ENCODE data around the gene TAF8. TPM values are rescaled to one million over a fixed set of nuclear protein-coding genes. Genes with fewer than 3 reads are reported as not detected.
"Not testable (repeated sequence)": the region's sequence is repeated elsewhere in the genome, so short reads cannot be mapped to it uniquely, and the experiment has no call there.

Gene TAF8
- polyA plus RNA-seq, 1 experiment = 13.9 TPM

DNA sequence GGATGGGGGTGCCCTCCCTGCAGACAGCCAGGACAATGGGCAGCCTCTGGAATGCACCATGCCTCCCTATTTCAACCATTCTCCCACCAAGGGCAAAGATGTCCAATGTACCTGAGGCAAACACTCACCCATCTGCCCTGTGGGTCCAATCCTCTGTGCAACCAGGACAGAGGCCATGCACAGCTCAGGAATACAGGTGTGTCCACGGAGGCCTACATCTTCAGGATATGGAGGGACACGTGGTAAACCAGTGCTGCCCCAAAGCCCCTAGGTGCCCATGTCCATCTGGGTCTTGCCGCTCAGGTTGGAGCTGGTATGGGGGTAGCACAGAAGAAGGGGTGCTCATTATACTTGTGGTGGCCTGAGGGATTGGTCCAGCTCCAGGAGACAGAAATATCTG, 20.4 kb upstream of the TAF8 start:
- POLR2A ChIA-PET = no interaction called here
- CTCF ChIA-PET = interaction anchor here (0.7 to 1.6 kb wide), 4 partner anchors 14 to 242 kb away, joined by 3 to 5 read pairs (median 3); partner anchors contain the start of gene TOMM6
- TF ChIP-seq, protein P1, sequence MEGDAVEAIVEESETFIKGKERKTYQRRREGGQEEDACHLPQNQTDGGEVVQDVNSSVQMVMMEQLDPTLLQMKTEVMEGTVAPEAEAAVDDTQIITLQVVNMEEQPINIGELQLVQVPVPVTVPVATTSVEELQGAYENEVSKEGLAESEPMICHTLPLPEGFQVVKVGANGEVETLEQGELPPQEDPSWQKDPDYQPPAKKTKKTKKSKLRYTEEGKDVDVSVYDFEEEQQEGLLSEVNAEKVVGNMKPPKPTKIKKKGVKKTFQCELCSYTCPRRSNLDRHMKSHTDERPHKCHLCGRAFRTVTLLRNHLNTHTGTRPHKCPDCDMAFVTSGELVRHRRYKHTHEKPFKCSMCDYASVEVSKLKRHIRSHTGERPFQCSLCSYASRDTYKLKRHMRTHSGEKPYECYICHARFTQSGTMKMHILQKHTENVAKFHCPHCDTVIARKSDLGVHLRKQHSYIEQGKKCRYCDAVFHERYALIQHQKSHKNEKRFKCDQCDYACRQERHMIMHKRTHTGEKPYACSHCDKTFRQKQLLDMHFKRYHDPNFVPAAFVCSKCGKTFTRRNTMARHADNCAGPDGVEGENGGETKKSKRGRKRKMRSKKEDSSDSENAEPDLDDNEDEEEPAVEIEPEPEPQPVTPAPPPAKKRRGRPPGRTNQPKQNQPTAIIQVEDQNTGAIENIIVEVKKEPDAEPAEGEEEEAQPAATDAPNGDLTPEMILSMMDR (IDR thresholded peaks at IDR 0.05; ENCODE audit: insufficient read depth, low read depth, low read length) = no peak

DNA sequence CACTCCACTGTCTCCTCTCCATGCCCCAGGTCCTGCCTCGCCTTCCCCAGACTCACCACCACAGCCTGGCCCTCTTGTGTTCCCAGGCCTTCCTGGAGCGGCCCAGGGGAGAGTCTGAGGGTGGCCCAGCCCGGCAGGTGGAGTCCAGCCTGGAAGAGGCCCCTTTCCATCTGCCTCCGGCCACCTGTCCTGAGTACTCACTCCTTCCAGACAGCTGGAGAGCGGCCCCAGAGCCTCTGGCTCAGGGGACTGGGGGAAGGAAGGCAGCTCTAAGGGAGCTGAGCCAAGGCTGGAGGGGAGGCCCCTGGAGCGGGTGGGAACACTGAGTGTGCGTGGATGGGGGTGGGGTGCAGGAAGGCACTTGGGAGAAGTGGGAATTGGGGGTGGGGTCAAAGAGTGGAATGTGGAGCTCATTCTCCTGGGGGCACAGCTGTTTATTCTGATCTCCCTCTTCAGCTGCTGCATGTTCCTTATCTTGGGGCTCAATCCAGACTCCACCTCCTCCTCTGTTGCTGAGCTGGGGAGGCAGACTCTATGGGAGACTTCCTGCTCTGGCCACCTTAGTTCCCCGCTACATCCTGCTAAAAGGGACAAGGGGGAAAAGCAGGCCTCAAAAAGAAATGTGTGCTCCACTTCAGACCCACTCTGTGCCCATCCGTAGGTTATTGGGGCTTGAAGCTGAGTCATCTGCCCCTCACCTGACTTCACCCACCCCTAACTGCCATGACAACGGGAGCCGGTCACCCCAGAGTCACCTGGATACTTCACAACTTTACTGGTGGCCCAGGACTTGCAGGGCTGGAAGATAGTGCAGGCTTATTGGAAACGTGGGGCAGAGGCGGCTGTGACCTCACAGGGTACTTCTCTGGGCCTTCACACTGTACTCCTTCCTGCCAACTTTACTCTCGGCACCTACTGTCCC, 19.5 kb upstream of the TAF8 start:
- no peak for DNase-seq (ENCODE audit: low read depth)
- Histone ChIP-seq H3K36me3 (ENCODE audit: control insufficient read depth, insufficient read depth, low read length) (no peaks in the 10 kb centered on the region), H3K4me3 (ENCODE audit: low read depth, low read length) (no peak overlapping the region), H3K27me3 (ENCODE audit: control insufficient read depth, insufficient read depth, low read length) (no peaks in the 10 kb centered on the region)
- ChIA-PET CTCF (interaction anchor here (0.6 to 1.6 kb wide), 6 partner anchors 13 to 280 kb away, joined by 3 to 5 read pairs (median 3); partner anchors contain the start of gene TOMM6), POLR2A (no interaction called here)
- TF ChIP-seq, protein P1 (IDR thresholded peaks at IDR 0.05; ENCODE audit: insufficient read depth, low read depth, low read length) = no peak

More for the DNA sequence above, 20.4 kb upstream of the TAF8 start:
- no peak for DNase-seq (ENCODE audit: low read depth)
- Histone ChIP-seq H3K36me3 (ENCODE audit: control insufficient read depth, insufficient read depth, low read length) (no peaks in the 10 kb centered on the region), H3K27me3 (ENCODE audit: control insufficient read depth, insufficient read depth, low read length) (no peaks in the 10 kb centered on the region), H3K4me3 (ENCODE audit: low read depth, low read length) (no peak overlapping the region)

DNA sequence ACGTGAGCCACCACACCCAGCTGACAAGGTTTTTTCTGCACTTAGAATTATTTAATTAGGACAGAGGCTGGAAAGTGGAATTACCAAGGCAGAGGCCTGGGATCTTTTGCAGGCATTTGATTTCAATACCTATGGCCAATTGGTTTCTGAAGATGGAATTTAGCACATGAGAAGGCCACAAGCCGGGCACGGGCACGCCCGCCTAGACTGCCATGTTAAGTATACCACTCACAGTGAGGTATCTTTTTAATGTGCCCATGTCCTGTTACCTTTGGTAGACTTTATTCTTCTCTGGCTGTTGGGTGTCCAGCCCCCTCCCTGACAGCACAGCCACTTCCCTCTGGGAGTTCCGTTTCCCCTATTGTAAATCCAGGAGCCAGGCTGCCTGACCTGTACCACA, 18.0 kb upstream of the TAF8 start:
- DNase-seq (ENCODE audit: low read depth) = no peak
- Histone ChIP-seq H3K27me3 (ENCODE audit: control insufficient read depth, insufficient read depth, low read length) (no peaks in the 10 kb centered on the region), H3K36me3 (ENCODE audit: control insufficient read depth, insufficient read depth, low read length) (no peaks in the 10 kb centered on the region), H3K4me3 (ENCODE audit: low read depth, low read length) (no peak overlapping the region)
- ChIA-PET CTCF (interaction anchor here (2.0 kb wide), 1 partner anchor 12 kb away, joined by 7 read pairs; no protein-coding TSS in a partner anchor), POLR2A (no interaction called here)
- TF ChIP-seq, protein P1 (IDR thresholded peaks at IDR 0.05; ENCODE audit: insufficient read depth, low read depth, low read length) = no peak

DNA sequence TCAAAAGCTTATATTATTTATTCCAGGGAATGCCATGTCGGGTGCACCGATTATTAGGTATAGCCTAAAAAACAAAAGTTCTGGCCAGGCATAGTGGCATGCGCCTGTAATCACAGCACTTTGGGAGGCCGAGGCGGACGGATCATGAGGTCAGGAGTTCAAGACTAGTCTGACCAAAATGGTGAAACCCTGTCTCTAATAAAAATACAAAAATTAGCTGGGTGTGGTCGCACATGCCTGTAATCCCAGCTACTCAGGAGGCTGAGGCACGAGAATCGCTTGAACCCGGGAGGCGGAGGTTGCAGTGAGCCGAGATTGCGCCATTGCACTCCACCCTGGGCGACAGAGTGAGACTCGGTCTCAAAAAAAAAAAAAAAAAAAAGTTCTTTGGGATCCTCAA, 12.7 kb upstream of the TAF8 start:
- H3K4me3 ChIP-seq (ENCODE audit: low read depth, low read length); H3K36me3 ChIP-seq (ENCODE audit: control insufficient read depth, insufficient read depth, low read length); POLR2A ChIA-PET; DNase-seq (ENCODE audit: low read depth); H3K27me3 ChIP-seq (ENCODE audit: control insufficient read depth, insufficient read depth, low read length): not testable (repeated sequence)
- CTCF ChIA-PET = interaction anchor here (0.7 kb wide), 1 partner anchor 158 kb away, joined by 3 read pairs; no protein-coding TSS in a partner anchor

DNA sequence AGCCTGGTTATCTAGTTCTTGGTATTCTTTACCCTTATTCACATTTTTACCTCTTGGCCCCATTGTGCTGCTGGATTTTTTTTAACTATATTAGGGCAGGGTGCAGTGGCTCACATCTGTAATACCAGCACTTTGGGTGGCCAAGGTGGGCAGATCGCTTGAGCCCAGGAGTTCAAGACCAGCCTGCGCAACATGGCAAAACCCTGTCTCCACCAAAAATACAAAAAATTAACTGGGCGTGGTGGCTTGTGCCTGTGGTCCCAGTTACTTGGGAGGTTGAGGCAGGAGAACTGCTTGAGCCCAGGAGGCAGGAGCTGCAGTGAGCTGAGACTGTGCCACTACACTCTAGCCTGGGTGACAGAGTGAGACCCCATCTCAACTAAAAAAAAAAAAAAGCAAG, 12.2 kb upstream of the TAF8 start:
- ChIA-PET CTCF (interaction anchor here (12.7 kb wide), 1 partner anchor 101 kb away, joined by 152 read pairs; the partner anchor contains the start of gene CCND3), POLR2A (no interaction called here)
- no peak for DNase-seq (ENCODE audit: low read depth)
- TF ChIP-seq, protein P1 (IDR thresholded peaks at IDR 0.05; ENCODE audit: insufficient read depth, low read depth, low read length) = no peak
- no peak overlapping the region for H3K4me3 ChIP-seq (ENCODE audit: low read depth, low read length)
- no peaks in the 10 kb centered on the region for H3K27me3 ChIP-seq (ENCODE audit: control insufficient read depth, insufficient read depth, low read length)
- H3K36me3 ChIP-seq (ENCODE audit: control insufficient read depth, insufficient read depth, low read length) = no peaks in the 10 kb centered on the region
